HG03558 (cell line): ENCODE results near the gene RNU6-9.

Source experiments
- ATAC-seq: cut with Tn5 transposase; IDR thresholded peaks from one replicate; pipeline ENCODE4 v1.9.1; 2021; ENCODE audit warnings: moderate number of reproducible peaks; ENCODE audit not compliant: unreplicated experiment; ENCODE audit errors: extremely low read depth

The RNU6-9 gene

DNA sequence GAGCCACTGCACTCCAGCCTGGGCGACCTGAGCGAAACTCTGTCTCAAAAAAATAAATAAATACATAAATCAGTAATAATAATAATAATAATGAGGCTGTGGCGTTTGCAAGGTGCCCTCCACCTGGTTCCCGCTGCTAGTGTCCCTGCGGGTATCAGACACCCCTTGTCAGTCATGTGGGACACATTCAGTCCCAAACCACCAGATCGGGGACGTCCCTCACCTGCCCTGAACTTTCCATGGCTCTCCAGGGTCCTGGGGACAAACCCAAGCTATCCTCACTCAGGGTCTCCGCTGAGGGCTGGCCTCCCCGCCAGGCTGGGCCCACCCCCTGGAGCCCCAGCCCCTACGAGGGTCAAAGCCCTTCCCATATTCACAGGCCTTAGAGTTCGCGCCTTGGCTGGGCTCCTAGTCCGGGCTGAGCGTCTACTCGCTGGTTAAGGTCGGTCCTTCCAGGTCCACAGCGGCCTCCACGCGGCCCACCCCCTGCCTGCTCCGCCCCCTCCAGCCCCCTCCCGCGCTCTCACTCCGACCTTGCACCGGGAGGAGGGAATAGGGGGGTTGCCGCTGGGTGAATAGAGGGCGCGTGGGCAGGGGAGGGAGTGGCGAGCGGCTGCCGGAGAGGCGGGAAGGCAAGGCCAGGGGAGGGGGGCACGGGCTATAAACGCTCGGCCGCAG is 23.5 kb downstream of the RNU6-9 start:
- no peak for ATAC-seq

DNA sequence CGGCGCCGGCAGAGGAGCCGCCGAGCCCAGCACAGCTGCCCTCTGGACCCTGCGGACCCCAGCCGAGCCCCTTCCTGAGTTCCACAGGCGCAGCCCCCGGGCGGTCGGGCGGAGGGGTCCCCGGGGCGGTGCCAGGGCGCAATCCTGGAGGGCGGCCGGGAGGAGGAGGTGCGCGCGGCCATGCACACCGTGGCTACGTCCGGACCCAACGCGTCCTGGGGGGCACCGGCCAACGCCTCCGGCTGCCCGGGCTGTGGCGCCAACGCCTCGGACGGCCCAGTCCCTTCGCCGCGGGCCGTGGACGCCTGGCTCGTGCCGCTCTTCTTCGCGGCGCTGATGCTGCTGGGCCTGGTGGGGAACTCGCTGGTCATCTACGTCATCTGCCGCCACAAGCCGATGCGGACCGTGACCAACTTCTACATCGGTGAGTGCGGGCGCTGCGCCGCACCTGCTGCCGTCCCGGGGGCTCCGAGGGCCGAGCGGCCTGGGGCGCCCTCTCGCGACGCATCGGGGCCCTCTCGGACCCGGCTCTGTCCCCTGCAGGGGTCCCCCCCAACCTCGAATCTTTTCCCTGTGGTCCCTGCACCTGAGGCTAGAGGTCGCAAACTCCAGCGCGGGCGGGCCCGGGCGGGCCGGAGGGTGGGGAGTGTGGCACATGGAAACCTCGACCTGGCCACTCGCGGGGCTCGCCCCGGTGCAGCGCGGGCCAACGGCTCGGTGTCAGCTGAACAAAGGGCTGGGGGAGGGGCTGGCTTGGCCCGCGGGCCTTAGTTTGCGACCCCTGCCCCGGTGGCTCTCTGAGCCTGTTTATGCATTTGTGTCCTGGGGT is 24.3 kb downstream of the RNU6-9 start, which contains the start of gene KISS1R:
Gene KISS1R, plus strand, starts transcription at position 11 of the 829 bp plus-strand sequence. Its CDS starts 170 bp downstream, at position 181.
- no peak for ATAC-seq

DNA sequence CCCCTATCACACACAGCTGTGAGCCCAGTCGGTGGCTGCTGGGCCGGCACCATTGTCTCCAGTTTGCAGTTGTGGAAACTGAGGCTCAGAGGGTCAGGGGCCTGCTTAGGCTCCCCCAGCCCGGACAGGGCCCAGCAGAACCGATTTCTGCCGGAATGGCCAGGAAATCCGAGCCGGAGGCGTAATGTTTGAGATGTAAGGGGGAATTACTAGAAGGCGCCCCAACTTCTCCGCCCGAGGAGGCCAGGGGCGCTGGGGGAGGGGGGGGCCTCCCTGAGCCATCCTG is 24.8 kb downstream of the RNU6-9 start:
- no peak for ATAC-seq

DNA sequence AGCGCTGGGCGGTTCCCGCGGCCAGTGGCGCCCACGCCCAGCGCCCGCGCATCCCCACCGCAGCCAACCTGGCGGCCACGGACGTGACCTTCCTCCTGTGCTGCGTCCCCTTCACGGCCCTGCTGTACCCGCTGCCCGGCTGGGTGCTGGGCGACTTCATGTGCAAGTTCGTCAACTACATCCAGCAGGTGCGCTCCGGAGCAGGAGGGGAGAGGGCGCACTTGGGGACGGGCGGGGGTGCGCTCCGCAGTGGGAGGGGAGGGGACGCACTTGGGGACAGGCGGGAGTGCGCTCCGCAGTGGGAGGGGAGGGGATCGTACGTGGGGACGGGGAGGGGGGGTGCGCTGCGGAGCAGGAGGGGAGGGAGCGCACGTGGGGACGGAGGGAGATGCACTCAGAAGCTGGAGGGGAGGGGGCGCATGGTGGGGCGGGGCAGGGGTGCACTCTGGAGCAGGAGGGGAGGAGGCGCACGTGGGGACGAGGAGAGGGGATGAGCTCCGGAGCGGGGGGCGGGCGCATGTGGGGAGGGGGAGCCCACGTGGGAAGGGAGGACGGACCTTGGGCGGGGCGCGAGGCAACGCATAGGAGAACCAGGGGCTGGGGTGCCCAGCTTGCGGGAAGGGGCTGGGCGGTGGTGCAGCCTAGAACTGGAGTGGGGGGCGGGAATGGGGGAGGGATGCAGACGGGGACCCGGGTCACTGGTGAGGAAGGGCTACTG is 25.4 kb downstream of the RNU6-9 start:
- ATAC-seq = no peak

DNA sequence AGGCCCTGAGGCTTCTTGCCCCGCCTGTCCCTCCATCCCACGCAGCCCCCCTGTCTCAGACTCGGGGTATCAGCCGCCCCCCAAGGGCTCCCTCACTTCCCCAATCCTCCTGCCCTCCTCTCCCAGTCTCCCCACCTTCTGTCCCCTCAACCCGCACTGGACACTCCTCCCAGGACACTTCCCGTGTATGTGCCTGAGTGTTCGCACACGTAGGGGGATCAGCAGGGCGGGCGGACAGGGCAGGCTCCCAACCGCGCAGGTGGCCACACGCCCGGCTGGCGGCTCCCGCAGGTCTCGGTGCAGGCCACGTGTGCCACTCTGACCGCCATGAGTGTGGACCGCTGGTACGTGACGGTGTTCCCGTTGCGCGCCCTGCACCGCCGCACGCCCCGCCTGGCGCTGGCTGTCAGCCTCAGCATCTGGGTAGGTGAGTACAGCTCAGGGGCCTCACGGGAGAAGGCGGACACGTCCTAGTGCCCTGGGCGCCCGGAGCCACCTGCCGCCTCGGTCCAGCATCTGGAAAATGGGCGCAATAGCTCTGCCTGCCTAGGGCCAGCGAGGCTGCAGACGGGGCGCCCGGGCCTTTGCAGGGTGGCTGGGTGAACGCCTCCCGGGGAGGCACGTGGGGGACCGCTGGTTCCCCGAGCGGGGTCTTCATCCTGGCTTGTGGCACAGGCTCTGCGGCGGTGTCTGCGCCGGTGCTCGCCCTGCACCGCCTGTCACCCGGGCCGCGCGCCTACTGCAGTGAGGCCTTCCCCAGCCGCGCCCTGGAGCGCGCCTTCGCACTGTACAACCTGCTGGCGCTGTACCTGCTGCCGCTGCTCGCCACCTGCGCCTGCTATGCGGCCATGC is 26.1 kb downstream of the RNU6-9 start:
- no peak for ATAC-seq

DNA sequence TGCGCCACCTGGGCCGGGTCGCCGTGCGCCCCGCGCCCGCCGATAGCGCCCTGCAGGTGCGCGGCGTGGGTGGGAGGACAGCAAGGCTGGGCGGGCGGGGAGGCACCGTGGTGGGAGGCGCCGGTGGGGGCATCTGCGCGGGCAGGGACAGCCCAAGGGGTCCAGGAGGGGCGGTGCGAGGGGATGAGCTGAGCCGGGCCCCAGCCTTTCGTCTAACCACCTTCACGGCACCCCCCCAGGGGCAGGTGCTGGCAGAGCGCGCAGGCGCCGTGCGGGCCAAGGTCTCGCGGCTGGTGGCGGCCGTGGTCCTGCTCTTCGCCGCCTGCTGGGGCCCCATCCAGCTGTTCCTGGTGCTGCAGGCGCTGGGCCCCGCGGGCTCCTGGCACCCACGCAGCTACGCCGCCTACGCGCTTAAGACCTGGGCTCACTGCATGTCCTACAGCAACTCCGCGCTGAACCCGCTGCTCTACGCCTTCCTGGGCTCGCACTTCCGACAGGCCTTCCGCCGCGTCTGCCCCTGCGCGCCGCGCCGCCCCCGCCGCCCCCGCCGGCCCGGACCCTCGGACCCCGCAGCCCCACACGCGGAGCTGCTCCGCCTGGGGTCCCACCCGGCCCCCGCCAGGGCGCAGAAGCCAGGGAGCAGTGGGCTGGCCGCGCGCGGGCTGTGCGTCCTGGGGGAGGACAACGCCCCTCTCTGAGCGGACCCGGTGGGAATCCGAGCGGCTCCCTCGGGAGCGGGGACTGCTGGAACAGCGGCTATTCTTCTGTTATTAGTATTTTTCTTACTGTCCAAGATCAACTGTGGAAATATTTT is 27.0 kb downstream of the RNU6-9 start:
- no peak for ATAC-seq

DNA sequence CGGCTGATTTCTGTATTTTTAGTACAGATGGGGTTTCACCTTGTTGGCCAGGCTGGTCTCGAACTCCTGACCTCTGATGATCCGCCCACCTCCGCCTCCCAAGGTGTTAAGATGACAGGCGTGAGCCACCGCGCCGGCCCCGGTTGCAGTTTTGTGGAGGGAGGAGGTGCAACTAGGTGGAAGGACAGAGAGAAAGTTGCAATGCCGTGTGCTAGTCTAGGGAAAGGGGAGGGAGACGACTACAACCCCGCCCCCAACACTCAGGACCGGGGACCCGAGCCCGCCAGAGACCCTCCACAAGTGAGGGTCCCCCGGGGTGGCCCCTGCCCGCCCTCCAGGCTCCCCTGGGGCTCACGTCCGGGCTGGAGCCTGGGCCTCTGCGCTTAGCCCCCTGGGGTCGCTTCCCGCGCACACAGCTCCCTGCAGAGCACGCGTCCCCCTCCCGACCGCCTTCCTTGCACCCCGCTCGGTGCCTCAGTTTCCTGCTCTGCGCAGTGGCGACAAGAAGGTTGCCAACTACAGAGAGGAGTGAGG is 31.3 kb downstream of the RNU6-9 start:
- no peak for ATAC-seq

DNA sequence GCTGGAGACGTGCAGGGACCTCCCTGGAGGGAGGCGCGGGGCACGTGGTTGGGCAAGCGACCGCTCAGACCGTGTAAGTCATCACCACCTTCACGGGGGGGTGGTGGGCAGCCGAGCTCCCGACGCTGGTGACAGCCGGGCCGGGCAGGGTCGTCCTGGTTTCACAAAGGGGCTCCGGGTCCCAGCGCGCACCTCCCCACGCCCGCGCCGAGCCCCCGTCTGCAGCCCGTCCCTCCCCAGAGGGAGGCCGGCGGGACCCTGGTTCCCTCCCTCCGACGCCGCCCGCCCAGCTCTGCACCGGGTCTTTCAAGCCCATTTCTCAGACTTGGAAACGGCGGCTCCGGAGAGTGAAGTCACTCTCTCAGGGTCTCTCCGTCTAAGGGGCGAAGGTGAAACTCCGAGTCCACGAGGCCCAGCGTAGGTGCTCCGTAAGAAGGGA is 31.8 kb downstream of the RNU6-9 start:
- ATAC-seq = no peak

DNA sequence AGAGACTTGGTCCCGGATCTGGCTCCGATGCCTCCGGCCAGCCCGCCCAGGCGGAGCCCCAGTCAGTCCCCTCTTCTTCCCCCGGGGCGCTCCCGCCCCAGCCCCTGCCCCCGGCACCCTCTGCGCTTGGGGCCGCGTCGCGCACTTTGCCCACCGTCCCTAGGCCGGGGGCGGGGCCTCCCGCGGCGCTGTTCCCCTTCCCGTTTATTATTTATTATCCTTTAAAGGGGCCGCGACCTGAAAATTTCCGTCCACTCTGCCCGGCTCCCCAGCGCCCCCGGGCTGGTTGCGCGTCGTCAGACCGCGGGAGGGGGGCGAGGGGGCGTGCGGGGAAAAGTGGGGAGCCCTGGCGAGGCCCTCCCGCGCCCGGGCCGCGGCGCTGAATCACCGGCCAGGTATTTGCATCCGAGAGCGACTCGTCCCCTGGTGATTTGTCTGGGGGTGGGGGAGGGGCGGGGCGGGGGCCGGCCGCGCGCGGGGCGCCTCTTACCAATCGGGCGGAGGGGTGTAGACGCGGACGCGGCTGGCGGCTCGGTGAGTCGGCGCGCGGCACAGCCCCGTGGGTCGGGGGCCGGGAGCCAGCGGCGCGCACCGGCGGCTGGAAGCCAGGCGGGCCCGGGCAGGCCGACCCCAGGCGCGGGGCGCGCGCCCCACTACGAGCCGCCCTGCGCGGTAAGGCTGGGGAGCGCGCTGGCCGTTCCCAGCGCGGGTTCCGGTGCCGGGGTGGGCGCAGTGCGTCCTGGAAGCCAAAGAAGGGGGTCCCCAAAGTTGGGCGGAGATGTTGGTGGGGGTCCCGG is 32.4 kb downstream of the RNU6-9 start, which contains the start of gene ARID3A:
Gene ARID3A, plus strand, starts transcription at position 510 of the 797 bp plus-strand sequence. CDS start 3,494 bp downstream, outside the sequence.
- ATAC-seq = peak; percentile 23

DNA sequence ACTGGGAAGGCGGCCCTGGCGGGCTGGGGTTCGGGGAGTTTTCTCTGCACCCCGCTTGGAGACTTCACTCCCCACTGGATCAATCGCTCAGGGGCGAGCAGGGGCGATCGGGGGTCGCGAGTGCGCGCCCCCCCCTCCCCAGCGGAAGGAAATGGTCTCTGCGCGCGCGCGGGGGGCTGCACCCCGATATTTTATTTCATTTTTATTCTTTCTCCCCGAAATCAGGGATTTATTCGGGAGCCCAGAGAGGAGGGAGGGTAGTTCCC is 33.0 kb downstream of the RNU6-9 start:
- no peak for ATAC-seq

DNA sequence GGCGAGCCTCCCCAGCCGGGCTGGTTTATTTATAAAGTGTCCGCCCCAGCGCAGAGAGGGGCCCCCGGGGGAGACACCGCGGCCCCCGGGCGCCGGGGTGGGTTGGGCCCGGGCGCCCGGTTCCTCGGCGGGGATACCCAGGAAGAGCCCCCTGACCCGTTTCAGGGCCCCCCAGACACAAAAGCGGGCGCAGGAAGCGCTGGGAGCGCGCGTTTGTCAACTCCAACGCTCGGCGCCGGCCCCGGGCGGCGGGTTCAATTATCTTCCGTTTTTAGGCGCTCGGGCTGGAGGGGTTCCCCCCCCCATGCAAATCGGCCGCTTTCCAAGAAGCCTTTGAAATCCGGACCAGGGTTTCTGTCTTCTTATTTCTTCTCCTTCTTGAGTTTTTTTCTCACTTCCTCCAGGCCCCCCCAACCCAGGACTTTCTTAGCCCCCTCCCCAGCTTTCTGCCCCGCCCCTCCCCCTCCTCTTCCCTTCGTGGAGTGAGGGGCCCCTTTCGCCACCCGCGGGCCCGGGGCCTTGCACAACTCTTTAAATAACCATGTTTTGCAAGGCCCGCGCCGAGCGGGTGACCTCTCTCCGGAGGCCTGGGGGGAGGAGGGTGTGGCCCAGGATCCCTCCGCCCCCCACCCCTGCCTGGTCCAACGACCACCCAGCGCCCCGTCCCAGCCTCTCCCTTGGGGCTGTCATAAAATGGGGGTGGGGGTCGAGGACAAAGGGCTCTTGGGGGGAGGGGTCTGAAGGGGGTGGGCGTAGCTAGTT is 33.5 kb downstream of the RNU6-9 start:
- no peak for ATAC-seq

DNA sequence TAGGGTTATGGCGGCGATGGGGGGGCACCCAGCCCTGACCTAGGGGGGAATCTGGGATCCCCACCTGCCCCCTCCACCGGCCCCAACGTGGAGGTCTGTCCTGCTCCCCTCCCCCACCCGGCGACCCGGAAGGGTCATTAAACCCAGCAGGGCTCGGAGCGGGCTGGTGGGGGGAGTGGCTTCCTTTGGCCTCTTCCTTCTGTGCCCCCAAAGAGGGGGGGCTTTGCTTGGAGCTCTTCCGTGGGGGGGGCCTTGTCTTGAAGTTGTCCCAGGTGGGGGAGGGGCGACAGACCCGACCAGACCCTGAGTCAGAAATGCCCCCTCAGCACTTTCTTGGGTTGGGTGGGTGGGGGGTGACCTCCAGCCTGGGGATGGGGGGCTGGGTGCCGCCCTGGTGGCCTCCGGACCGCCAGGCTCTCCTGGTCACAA is 34.1 kb downstream of the RNU6-9 start:
- ATAC-seq = no peak

DNA sequence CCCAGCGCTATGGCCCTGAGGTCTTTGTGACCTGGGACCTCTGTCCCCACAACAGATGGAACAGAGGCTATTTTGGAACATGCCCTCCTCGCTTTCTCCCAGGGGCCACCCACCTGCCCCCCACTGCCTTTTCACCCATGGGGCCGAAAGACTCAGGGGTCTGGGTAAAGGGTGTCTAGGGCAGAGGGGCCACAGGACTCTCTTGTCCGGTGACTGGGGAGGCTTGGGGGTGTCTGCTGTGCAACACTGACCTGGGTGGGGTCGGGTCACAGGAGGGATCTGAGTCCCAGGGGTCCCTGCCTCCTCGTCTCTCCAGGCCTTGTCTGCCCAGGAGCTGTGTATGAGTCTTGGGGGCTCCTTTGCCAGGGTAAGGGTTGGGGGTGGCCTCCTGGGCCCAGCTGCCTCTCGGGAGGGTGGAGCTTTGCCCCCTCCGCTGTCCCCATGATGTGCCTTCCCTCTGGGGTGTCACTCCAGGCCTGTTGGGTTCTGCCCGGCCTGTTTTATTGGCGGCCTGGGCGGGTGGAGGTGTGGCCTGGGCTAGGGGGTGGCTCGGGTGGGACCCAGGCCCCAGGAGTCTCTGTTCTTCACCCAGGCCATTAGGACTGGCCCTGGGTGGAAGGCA is 34.6 kb downstream of the RNU6-9 start:
- ATAC-seq = no peak

DNA sequence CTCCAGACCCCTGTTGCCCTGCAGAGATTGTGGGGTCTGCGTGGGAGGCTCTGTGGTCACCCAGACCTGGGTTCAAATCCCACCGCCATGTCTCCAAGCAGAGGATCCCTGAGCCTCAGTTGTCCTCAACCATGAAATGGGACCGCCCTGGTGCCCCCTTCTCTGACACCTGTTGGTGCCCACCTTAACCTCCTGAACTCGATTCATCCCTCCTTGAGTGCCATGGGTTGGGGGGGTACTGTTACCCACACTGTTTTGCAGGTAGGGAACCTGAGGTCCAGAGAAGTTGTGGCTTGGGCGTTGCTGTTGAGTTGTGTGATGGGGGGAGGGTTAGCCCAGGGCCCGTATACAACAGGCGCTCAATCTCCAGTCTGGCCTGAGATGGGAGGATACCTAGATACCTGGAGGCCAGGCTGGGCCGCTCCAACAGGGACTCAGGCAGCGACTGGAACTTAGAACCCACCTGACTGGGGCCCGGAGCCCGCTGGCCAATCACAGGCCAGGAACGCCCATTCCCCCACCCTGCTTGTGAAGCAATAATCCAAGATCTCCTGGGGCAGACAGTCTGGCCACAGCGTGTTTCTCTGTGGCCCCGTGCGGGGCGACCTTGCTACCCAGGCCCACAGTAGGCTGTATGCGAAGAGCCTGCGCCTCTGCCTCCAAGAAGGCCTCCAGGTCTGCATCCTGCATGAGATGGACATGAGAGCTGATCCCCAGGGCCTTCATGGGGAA is 35.4 kb downstream of the RNU6-9 start:
- ATAC-seq = no peak

DNA sequence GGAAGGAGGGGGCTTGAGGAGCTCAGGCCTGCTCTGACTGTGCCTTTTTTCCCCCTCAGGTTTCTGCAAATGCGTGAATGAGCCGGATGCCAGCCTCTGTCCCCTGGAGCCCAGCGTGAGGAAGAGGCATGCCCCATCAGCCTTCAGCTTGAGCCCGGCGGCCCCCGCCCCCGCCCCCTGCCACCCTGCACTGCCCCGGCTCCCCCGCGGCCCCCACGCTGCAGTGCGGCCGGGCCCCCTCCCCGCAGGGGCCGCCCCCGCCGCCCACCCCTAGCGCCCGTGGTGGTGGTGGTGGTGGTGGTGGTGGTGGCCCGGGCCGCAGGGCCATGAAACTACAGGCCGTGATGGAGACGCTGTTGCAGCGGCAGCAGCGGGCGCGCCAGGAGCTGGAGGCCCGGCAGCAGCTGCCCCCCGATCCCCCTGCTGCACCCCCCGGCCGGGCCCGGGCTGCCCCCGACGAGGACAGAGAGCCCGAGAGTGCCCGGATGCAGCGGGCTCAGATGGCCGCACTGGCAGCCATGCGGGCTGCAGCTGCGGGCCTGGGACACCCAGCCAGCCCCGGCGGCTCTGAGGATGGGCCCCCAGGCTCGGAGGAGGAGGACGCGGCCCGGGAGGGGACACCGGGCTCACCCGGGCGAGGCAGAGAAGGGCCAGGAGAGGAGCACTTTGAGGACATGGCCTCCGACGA is 36.1 kb downstream of the RNU6-9 start:
- ATAC-seq = no peak

DNA sequence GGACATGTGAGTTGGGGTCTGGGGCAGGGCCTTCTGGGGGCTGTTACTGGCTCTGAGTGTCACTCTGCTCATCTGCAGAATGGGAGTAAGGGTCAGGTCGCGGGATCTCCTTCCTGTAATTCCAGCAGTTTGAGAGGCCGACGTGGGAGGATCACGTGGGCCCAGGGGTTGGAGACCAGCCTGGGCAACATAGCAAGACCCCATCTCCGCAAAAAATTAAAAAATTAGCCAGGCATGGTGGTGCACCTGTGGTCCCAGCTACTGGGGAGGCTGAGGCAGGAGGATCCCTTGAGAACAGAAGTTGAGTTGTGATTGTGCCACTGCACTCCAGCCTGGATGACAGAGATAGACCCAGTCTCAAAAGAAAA is 36.6 kb downstream of the RNU6-9 start:
- no peak for ATAC-seq
